NB4 (cell line): ENCODE measurements around the gene TENM4.

Source experiments
- CTCF ChIP-seq: IDR thresholded peaks from one replicate; pipeline ENCODE4 v1.5.1; 2012; ENCODE audit warnings: low read depth, low read length
- MYC ChIP-seq: IDR thresholded peaks from 2 replicates; pipeline ENCODE4 v1.6.1; 2011; ENCODE audit warnings: low read depth, low read length
- POLR2A ChIP-seq: IDR thresholded peaks from 2 replicates; pipeline ENCODE4 v1.6.1; 2011; ENCODE audit warnings: mild to moderate bottlenecking; ENCODE audit not compliant: insufficient read length; ENCODE audit errors: extremely low read depth

DNA sequence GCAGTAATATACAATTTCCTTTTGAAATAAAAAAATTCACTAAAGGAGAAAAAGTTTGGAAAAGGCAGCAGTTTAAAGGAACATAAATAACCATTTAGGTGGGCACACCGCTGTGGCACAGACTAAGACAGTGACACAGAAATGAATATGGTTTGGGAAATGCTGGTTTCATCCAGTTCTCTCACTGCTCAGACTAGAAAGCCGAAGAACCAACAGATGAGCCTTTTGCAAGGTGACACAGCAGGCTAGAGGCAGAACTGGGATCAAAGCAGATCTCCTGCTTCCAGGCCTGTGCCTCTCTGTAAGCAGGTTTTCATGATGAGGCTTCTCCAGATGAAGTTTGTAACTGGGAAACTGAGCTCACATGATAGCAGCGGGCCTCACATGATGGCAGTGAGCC, 486.1 kb downstream of the TENM4 start:
- TF ChIP-seq CTCF: no peak
- no peak for TF ChIP-seq MYC
- TF ChIP-seq POLR2A: no peak
